ENCODE data around the gene PAAF1.

DNA sequence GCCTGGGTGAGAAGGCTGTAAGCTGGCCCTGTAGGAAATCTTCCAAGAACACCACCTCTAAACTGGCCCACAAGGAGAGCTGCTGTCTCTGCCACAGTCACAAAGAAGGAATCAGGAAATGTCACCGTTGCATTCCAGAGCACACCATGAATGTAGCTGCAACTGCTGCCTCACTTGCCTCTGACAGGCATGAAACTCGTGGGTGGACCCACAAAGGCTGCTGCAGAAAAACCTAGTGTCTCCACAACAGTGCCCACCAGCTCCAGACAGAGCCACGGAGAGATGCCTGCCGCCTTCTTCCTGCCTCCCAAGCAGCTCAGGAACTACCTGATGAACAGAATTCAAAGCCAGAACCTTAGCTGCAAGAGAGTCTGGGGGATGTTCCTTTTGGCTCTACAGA, 84.5 kb downstream of the PAAF1 start:
- TF ChIP-seq, protein P1, sequence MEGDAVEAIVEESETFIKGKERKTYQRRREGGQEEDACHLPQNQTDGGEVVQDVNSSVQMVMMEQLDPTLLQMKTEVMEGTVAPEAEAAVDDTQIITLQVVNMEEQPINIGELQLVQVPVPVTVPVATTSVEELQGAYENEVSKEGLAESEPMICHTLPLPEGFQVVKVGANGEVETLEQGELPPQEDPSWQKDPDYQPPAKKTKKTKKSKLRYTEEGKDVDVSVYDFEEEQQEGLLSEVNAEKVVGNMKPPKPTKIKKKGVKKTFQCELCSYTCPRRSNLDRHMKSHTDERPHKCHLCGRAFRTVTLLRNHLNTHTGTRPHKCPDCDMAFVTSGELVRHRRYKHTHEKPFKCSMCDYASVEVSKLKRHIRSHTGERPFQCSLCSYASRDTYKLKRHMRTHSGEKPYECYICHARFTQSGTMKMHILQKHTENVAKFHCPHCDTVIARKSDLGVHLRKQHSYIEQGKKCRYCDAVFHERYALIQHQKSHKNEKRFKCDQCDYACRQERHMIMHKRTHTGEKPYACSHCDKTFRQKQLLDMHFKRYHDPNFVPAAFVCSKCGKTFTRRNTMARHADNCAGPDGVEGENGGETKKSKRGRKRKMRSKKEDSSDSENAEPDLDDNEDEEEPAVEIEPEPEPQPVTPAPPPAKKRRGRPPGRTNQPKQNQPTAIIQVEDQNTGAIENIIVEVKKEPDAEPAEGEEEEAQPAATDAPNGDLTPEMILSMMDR (IDR thresholded peaks at IDR 0.05), result no peak
- no peak for TF ChIP-seq EZH2 (IDR thresholded peaks at IDR 0.05)
- no peak for TF ChIP-seq EZH2phosphoT487 (IDR thresholded peaks at IDR 0.05)
